Activated T-cell treated with anti-CD3 and anti-CD28 coated beads, Interleukin-2, amount 50 U/mL, for 4 hours (primary cell): ENCODE results near the gene DOCK2. TPM values are rescaled to one million over a fixed set of nuclear protein-coding genes. Genes with fewer than 3 reads are reported as not detected.
"Not testable (repeated sequence)": the region's sequence is repeated elsewhere in the genome, so short reads cannot be mapped to it uniquely, and the experiment has no call there.

Source experiments
- ATAC-seq, 2 donors: fragments of 200-7000 bp; cut with Tn5 transposase; one replicate each; pipeline ENCODE4 v1.10.0; 2021
- DNase-seq: peaks from one replicate; pipeline ENCODE4 v3.0.0-alpha.2; 2020
- H3K27me3 Mint-ChIP-seq: one replicate; pipeline ENCODE4 v1.8.0; 2021; ENCODE audit warnings: low read depth, mixed read lengths
- H3K36me3 Mint-ChIP-seq: one replicate; pipeline ENCODE4 v1.8.0; 2022; ENCODE audit warnings: mixed read lengths; ENCODE audit not compliant: insufficient read depth
- H3K4me1 Mint-ChIP-seq: one replicate; pipeline ENCODE4 v1.8.0; 2021; ENCODE audit warnings: low read depth, mixed read lengths
- H3K4me3 Mint-ChIP-seq: one replicate; pipeline ENCODE4 v1.8.0; 2021; ENCODE audit warnings: mild to moderate bottlenecking, moderate library complexity, mixed read lengths
- H3K9me3 Mint-ChIP-seq: one replicate; pipeline ENCODE4 v1.8.0; 2021; ENCODE audit warnings: mixed read lengths
- total RNA-seq, 3 donors: library from RNA; stranded (reverse); gene quantifications; one replicate each; pipeline ENCODE4 v1.2.1, GENCODE V29; 2021

DOCK2 gene
- total RNA-seq, 3 donors from 2014 or later: 128 to 134 (median 132) TPM

DNA sequence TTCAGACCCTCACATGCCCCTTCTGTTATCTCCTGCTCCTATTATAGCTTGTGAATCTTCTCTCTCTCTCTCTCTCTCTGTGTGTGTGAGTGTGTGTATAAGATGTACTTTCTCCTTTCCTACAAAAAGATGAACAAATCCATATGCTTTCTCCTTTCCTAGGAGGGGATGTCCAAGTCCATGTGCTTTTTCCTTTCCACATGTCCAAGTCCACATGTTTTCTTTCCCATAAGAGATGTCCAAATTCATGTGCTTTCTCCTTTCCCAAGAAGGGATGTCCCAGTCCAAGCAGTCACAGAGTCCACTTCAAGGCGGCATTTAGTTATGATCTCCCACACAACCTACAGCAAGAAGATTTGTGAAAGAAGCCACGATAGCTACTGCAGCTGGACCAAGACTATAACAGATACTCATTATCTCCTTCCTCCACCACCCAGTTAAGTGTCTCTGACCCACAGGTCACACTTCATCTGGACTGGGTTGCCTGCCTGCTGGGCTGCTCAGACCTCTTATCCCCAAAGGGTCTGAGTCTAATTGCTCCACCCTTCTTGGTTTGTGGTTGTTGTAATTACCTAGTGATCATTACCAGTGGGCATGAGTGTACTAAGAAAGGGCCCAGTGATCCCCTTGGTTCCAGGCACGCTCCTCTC lies 450.2 kb downstream of the DOCK2 start:
- ATAC-seq (no peak), DNase-seq (no peak)
- H3K36me3 Mint-ChIP-seq: peaks cover 42% of the 10 kb centered on the region
- H3K27me3 Mint-ChIP-seq: no peaks in the 10 kb centered on the region
- H3K9me3 Mint-ChIP-seq: no peaks in the 10 kb centered on the region
- no peak overlapping the region for H3K4me3 Mint-ChIP-seq
- no peaks in the 10 kb centered on the region for H3K4me1 Mint-ChIP-seq

DNA sequence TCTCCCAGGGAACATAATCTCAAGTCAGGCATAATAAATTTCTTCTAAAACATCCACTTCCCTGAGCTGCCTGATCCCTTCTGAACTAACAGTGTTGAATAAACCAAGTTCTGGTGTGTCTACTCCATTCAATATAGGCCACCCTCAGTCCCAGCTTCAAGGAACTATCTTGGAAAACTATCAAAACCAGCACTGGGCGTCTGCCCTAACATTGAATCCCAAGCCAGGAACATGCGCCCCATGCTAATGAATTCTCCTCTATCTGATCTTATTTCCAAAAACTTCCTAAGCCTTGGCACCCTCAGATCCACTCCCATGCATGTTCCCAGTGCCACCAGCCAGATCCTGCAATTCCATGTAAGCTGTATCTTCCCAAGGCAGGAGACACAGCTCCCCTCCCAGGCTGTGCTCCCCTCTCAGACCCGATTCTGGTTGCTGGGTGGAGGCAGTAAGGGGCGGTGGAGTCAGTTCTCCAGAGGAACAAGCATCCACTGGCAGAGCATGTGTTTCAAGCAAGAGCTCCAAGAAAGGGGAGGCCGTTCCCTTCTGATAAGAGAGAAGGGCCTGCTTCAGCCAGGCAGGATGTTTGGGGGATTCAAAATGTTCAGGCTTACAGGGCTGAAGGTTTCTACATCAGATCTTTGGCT lies 455.5 kb downstream of the DOCK2 start:
- ATAC-seq: no peak
- Mint-ChIP-seq H3K4me3 (no peak overlapping the region), H3K36me3 (peaks cover 1% of the 10 kb centered on the region), H3K27me3 (peaks cover 2% of the 10 kb centered on the region), H3K4me1 (peaks cover 2% of the 10 kb centered on the region), H3K9me3 (no peaks in the 10 kb centered on the region)
- no peak for DNase-seq

DNA sequence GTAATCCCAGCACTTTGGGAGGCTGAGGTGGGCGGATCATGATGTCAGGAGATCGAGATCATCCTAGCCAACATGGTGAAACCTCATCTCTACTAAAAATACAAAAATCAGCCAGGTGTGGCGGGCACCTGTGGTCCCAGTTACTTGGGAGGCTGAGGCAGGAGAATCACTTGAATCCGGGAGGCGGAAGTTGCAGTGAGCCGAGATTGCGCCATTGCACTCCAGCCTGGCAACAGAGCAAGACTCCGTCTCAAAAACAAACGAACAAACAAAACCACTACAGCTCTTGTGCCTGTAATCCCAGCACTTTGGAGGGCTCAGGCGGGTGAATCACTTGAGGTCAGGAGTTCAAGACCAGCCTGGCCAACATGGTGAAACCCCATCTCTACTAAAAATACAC lies 457.3 kb downstream of the DOCK2 start:
- not testable (repeated sequence) for H3K4me3 Mint-ChIP-seq, H3K9me3 Mint-ChIP-seq, DNase-seq, ATAC-seq, H3K4me1 Mint-ChIP-seq, H3K36me3 Mint-ChIP-seq, H3K27me3 Mint-ChIP-seq

DNA sequence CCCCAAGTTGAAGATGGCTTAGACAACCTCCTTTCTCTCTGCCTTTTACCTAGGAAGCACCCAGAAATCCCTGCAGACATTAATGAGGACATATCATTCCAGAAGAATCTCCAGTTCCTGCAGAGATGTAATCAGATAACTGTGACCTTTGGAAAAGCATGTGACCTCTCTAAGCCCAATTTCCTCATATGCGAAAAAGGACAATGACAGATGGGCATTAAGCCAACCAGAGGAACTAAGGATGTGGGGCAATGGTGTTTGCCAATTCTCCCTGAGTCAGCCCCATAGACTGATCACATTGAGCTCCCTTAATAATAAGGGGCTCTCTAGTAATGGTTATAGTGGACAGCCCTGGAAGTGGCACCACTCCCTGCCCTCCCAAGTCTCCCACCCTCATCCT lies 458.6 kb downstream of the DOCK2 start:
- no peak for ATAC-seq
- no peaks in the 10 kb centered on the region for H3K9me3 Mint-ChIP-seq
- peaks cover 2% of the 10 kb centered on the region for H3K27me3 Mint-ChIP-seq
- H3K36me3 Mint-ChIP-seq: no peaks in the 10 kb centered on the region
- H3K4me3 Mint-ChIP-seq: no peak overlapping the region
- peaks cover 2% of the 10 kb centered on the region for H3K4me1 Mint-ChIP-seq
- no peak for DNase-seq

DNA sequence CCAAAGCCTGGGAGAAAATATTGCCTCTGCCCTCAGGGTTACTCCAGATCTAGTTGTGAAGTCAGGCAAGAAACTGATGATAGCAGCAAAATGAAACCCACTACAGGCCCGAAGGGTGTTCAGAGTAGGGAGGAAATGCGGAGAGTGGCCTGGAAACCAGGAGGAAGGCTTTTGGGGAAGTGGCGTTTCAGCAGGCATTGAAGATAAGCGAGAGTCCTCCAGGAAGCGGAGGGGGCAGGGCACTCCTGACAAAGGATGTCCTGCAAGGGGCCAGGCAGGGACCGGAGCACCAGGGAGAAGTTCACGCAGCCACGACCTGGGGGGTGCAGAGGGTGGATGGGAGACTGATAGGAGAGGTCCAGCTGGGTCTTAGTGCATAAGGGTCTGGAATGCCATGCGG lies 460.9 kb downstream of the DOCK2 start:
- ATAC-seq (no peak), DNase-seq (no peak)
- H3K4me1 Mint-ChIP-seq: peaks cover 2% of the 10 kb centered on the region
- no peaks in the 10 kb centered on the region for H3K36me3 Mint-ChIP-seq
- H3K27me3 Mint-ChIP-seq: peaks cover 2% of the 10 kb centered on the region
- no peaks in the 10 kb centered on the region for H3K9me3 Mint-ChIP-seq
- no peak overlapping the region for H3K4me3 Mint-ChIP-seq

DNA sequence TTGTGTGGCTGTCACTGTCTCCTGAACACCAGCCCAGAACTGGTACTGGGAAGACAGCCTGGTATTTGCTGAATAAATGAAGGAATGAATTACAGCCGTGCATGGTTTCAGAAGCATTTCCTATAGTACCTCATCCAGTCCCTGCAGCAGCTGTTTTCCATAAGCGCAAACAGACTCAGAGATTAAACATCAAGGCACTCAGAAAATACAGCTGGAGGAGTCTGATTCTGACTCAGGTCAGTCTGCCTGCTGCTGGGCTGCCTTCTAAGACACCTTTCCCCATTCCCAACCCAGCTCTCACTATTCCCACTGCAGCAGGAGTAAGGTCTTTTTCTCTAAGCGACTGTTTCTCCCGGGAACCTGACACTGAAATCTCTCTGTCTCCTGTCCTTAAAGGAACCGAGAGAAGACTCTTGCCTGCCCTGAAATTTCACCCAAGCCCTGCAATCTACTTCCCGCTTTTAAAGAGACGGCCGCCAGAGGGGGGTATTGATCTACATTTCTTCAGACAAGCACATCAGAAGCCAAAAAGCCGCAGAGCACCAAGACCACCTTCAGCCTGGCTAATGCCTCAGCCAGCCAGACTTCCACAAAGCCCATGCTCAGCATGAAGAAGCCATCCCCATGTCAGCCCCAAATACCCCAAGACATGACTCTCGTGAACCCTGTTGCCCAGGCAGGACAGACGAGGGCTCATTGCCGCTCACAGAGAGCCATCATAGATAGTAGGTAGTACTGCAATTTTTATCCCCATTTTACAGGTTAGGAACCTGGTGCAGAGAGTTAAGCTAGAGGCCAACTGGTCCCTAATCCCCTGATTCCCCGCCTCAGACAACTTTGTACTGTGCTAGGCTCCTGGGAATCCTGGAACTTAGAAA lies 463.2 kb downstream of the DOCK2 start:
- Mint-ChIP-seq H3K36me3 (no peaks in the 10 kb centered on the region), H3K4me3 (no peak overlapping the region), H3K4me1 (no peaks in the 10 kb centered on the region), H3K27me3 (peaks cover 3% of the 10 kb centered on the region), H3K9me3 (no peaks in the 10 kb centered on the region)
- DNase-seq (peak; percentile 64), ATAC-seq (peak; percentile 50 to 58)

DNA sequence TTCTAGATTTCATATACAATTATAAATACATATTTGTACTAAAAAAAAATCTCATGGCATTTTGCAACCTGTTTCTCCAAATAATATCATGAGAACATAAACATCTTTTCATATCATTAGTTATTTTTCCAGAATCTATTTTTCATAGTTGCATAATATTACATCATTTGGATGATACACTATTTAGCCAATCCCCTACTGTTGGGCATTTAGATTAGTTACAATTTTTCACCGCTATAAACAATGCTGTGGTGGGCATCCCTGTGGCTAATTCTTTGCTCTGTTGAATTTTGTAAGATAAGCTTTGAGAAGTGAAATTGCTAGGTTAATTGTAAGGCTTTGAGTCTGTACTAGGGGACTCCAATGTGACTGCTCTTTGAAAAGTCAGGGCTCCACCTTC lies 466.4 kb downstream of the DOCK2 start:
- Mint-ChIP-seq H3K4me1 (no peaks in the 10 kb centered on the region), H3K36me3 (no peaks in the 10 kb centered on the region), H3K27me3 (peaks cover 12% of the 10 kb centered on the region), H3K9me3 (no peaks in the 10 kb centered on the region), H3K4me3 (no peak overlapping the region)
- ATAC-seq (no peak), DNase-seq (no peak)

DNA sequence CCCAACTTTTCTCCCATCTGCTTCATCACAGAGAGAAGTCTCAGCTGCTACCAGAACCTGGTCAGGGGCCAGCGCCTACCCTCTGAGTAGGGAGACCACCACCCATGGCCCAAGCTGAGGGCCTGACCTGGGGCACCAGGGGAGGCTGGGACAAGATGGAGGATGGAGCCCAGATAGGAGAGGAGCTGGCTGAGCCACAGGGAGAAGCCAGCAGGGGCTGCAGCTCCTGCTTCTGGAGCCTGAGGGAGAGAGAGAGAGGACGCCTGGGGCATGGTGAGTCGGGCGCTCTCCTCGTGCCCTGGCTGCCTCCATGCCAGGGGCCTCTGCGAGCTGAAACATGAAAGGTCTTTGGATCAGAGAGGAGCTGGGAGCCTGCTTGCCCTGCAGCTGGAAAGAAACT lies 467.2 kb downstream of the DOCK2 start:
- Mint-ChIP-seq H3K9me3 (no peaks in the 10 kb centered on the region), H3K4me1 (no peaks in the 10 kb centered on the region), H3K36me3 (no peaks in the 10 kb centered on the region), H3K27me3 (peaks cover 12% of the 10 kb centered on the region), H3K4me3 (no peak overlapping the region)
- DNase-seq (no peak), ATAC-seq (no peak)

DNA sequence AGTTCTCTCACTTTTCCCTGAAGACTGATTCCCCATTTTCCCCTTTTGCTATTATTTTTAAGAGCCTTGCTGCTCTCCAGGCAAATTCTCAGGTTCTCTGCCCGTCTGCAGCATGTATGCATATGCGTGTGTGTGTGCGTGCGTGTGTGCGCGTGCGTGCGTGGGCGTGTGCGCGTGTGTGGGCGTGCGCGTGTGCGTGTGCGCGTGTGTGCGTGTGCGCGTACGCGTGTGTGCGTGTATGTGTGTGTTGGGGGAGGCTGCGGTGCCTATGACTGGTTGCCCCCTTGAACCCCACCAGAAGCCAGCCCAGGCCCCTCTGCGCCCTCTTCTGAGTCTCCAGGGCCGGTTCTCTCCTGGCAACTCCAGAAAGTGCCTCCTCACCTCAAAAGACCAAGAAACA lies 467.6 kb downstream of the DOCK2 start:
- DNase-seq (no peak), ATAC-seq (no peak)
- H3K4me1 Mint-ChIP-seq: no peaks in the 10 kb centered on the region
- H3K9me3 Mint-ChIP-seq: no peaks in the 10 kb centered on the region
- H3K36me3 Mint-ChIP-seq: no peaks in the 10 kb centered on the region
- no peak overlapping the region for H3K4me3 Mint-ChIP-seq
- peaks cover 12% of the 10 kb centered on the region for H3K27me3 Mint-ChIP-seq

DNA sequence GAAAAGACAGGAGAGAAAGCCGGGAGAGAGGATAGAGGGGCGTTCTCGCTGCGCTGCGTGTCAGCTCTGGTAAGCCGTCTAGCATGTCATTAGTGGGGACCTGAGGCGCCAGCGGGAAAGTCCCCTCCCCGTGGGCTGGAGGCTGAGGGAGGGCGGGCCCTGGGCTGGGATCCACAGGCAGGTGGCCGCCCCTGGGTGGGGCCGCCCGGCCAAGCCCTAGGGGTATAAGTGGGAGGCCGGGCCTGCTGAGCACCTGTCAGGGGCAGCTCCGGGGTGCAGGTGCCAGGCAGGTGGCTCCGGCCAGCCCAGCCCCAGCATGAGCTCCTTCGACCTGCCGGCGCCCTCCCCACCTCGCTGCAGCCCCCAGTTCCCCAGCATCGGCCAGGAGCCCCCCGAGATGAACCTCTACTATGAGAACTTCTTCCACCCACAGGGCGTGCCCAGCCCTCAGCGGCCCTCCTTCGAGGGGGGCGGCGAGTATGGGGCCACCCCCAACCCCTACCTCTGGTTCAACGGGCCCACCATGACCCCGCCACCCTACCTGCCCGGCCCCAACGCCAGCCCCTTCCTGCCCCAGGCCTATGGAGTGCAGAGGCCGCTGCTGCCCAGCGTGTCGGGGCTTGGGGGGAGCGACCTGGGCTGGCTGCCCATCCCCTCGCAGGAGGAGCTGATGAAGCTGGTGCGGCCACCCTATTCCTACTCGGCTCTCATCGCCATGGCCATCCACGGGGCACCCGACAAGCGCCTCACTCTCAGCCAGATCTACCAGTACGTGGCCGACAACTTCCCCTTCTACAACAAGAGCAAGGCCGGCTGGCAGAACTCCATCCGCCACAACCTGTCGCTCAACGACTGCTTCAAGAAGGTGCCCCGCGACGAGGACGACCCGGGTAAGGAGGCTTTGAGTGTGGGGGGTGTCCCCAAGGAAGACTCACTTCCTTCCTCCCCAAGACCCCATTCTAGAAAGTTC lies 468.9 kb downstream of the DOCK2 start, which contains the start of gene FOXI1:
TSS of gene FOXI1 (plus strand) at position 256 of the 970 bp plus-strand sequence. CDS start at position 317, 61 bp downstream.
- DNase-seq: no peak
- H3K36me3 Mint-ChIP-seq: no peaks in the 10 kb centered on the region
- no peak within 1 kb of the TSS for H3K4me3 Mint-ChIP-seq
- H3K9me3 Mint-ChIP-seq: no peaks in the 10 kb centered on the region
- peaks cover 12% of the 10 kb centered on the region for H3K27me3 Mint-ChIP-seq
- ATAC-seq: no peak
- H3K4me1 Mint-ChIP-seq: no peaks in the 10 kb centered on the region

DNA sequence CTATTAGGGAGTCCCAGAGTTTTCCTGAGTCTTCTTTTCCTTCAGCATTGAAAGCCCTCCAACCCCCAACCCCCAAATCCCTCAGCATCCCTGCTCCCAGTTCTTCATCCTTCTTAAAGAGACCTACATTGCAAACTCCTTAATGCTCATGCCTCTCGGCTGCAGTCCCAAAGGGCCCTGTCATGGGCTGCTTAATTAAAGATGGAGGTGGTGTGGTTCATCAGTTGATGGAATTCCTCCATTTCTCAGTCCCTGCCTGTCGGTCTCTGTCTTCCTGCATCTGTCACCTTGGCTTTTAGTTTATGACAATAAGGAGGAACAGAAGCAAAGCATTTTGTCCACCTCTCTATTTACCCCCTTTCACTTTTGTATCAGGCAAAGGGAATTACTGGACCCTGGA lies 470.6 kb downstream of the DOCK2 start:
- Mint-ChIP-seq H3K36me3 (no peaks in the 10 kb centered on the region), H3K9me3 (no peaks in the 10 kb centered on the region), H3K4me1 (no peaks in the 10 kb centered on the region), H3K27me3 (peaks cover 14% of the 10 kb centered on the region), H3K4me3 (no peak overlapping the region)
- DNase-seq (no peak), ATAC-seq (no peak)

DNA sequence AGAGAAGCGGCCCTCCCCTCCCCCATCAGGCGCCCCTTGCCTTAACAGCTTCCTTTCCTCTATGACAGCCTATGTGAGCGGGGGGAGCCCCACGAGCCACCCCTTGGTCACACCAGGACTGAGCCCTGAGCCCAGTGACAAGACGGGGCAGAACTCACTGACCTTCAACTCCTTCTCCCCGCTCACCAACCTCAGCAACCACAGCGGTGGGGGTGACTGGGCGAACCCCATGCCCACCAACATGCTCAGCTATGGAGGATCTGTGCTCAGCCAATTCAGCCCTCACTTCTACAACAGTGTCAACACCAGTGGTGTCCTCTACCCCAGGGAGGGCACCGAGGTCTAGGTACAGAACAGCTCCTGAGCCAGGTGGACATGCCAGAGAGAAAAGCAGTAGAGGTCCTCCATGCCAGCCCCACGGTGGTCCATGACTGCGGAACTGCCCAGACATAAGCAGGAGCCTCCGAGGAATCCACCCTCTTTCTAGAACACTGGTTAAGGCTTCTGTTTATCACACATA lies 471.3 kb downstream of the DOCK2 start:
- Mint-ChIP-seq H3K9me3 (no peaks in the 10 kb centered on the region), H3K4me3 (no peak overlapping the region), H3K27me3 (peaks cover 14% of the 10 kb centered on the region), H3K36me3 (no peaks in the 10 kb centered on the region), H3K4me1 (no peaks in the 10 kb centered on the region)
- no peak for DNase-seq
- no peak for ATAC-seq

DNA sequence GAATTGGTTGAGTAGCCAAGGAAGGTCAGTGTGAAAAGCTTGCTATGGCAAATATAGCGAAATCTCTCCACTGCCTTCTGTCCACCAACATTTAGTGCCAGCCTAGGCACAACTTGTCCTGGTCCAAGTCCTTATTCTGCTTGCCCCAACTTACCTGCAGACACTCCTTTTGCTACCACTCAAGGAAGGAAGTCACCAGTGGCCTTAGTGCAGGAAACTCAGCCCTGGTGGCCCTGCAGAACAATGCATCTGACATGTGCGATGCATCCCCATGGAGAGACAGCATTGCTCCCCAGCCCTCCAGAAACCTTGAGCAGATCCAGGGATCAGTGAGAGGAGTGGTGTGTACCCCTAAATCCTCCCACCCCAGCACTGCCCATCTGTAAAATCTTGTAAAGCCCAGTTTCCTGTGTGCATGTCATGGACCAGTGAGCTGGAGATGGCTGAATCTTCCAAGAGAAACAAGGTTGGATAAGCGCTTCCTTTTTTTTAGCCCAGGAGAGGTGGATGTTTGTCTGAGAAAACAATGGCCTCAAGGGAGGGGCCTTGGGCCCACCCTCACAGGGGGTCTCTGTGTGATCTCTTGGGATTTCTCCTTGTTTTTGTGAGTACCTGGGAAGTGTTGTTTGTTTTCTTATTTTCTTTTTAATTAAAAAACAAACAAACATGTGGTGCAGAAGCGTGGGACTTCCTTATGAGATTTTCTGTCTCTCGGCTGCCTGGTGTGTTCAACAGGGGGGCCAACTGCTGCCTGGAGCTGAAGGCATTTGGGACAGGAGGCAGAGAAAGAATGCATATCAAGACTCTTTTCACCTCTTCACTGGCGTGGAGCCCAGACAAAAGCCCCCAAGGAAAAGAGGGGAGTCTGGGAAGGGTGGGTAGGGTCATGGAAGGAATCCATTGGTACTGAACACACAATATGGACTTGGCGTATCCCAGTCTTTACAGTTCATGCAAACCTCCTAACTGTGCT lies 472.3 kb downstream of the DOCK2 start:
- no peak for DNase-seq
- H3K27me3 Mint-ChIP-seq: peaks cover 11% of the 10 kb centered on the region
- no peak overlapping the region for H3K4me3 Mint-ChIP-seq
- no peaks in the 10 kb centered on the region for H3K4me1 Mint-ChIP-seq
- ATAC-seq: no peak
- H3K36me3 Mint-ChIP-seq: no peaks in the 10 kb centered on the region
- no peaks in the 10 kb centered on the region for H3K9me3 Mint-ChIP-seq
